Gastroesophageal sphincter (tissue), 3 donors: ENCODE measurements around the gene ZNF385B.

Experiments used
- EP300 ChIP-seq: sonication (generic); formaldehyde crosslinking; IDR thresholded peaks from one replicate; pipeline ENCODE4 v1.6.1; 2017; ENCODE audit warnings: antibody characterized with exemption, mild to moderate bottlenecking
- POLR2A ChIP-seq, 2 donors: fragments of 450-650 bp; IDR thresholded peaks; one replicate each; pipeline ENCODE4 v1.6.1; 2017; ENCODE audit warnings: antibody characterized with exemption in 2 of 2, mild to moderate bottlenecking in 2 of 2, moderate library complexity in 1 of 2
- POLR2AphosphoS5 ChIP-seq: sonication (generic); formaldehyde crosslinking; IDR thresholded peaks from one replicate; pipeline ENCODE4 v1.6.1; 2017; ENCODE audit warnings: antibody characterized with exemption
- TF ChIP-seq, protein P1 (sequence below), 4 experiments: fragments of 200-600 bp in 2 of 4; fragments of 450-650 bp in 2 of 4; sonication (generic) in 1 of 4; IDR thresholded peaks; one replicate each; pipeline ENCODE4 v1.5.1; 2017 to 2019; ENCODE audit warnings: antibody characterized with exemption in 4 of 4, mild to moderate bottlenecking in 2 of 4, moderate library complexity in 2 of 4

GRCh38 chr2:179612591-179613298 is 248.7 kb downstream of the ZNF385B start:
- TF ChIP-seq, protein P1, sequence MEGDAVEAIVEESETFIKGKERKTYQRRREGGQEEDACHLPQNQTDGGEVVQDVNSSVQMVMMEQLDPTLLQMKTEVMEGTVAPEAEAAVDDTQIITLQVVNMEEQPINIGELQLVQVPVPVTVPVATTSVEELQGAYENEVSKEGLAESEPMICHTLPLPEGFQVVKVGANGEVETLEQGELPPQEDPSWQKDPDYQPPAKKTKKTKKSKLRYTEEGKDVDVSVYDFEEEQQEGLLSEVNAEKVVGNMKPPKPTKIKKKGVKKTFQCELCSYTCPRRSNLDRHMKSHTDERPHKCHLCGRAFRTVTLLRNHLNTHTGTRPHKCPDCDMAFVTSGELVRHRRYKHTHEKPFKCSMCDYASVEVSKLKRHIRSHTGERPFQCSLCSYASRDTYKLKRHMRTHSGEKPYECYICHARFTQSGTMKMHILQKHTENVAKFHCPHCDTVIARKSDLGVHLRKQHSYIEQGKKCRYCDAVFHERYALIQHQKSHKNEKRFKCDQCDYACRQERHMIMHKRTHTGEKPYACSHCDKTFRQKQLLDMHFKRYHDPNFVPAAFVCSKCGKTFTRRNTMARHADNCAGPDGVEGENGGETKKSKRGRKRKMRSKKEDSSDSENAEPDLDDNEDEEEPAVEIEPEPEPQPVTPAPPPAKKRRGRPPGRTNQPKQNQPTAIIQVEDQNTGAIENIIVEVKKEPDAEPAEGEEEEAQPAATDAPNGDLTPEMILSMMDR (IDR thresholded peaks at IDR 0.05), result no peak
- TF ChIP-seq POLR2A (IDR thresholded peaks at IDR 0.05), result no peak
- TF ChIP-seq EP300, result no peak
- TF ChIP-seq POLR2AphosphoS5, result no peak
